Activated T-cell treated with anti-CD3 and anti-CD28 coated beads, Interleukin-2, amount 50 U/mL, for 48 hours (primary cell): ENCODE data around the gene PSMB10.

ENCODE experiments used
- DNase-seq, 2 experiments: peaks; one replicate each; pipeline ENCODE4 v3.0.0-alpha.2; 2020

The PSMB10 gene

DNA sequence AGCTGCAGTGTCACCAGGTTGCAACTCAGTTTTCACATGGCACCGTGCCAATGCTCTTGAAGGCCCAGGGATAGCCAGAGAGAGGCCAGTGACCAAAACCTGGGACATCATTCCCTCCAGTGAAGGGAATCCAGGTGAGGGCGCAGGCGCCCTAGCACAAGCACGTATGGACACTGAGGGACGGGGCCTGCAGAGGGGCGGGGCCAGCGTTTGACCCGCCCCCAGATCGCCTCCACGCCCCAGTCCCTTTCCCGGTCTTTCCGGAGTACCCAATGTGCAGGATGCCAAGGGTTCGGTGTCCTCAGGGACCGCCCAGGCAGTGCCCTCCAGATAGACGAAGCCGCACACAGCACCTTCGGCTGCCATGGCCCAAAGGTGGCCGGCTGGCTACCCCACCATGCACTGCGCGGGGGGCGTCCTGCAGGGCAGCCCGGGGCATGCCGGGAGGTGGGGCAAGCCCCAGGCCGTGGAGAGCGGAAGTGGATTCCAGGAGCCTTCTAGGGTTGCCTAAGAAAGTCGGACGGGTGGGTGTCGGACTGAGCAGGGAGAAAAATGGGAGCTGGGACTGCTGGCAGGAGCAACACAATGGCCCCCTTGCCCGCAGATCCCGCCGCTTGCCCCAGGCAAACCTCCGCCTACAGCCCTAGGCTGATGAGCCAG, 27.1 kb upstream of the PSMB10 start:
- no peak for DNase-seq

DNA sequence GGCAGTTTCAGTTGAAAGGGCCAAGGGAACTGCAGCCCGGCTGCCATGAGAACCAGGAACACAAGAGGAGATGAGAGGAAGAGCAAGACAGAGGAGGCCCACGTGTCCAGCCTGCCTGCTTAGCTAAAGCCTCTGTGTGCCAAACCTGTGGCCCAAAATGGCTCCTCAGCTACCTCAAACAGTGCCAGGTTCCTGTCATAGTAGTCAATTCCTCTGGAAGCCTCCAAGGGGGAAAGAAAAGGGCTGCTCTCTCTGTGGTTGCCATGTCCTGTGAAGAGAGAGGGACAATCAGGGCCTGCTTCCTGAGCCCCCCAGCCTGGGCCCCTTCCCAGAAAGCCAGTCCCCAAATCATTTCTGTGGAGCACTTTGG, 26.6 kb upstream of the PSMB10 start:
- no peak for DNase-seq

DNA sequence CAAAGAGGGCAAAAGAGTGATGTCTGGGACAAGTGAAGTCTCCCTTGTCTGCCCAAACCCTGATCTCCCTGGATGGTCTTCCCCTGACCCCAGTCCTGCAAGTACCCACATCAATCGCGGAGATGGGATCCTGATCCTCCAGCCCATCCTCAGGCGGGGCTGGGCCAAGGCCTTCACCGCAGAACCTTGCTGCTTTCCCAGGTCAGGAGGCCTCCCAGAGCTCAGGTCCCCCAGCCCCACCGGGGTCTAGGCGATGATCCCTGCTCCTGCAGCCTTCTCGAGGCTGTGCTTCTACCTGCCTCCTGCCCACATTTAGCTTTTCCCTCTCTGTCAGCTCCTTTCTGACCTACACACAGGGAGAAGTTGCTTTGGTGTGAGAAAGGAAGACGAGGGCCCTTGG, 25.5 kb upstream of the PSMB10 start:
- DNase-seq, result no peak

DNA sequence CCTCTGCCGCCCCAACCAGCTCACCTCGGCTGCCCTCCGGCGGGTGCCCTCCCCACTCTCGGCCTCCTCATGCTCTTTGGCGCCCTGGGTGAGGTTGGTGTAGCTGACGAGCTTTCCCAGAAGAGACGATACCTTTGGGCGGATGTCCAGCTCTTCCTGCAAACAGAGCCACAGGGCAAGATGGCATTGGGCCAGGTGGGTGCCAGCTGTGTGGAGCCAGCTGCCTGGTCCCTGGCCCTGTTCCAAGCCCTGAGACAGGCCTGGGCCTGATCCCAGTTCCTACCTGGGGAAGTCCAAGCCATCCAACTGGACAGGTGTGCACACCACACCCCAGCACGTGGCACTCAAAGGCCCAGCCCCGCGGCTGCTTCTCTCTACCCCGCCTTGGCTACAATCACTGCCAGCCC, 24.9 kb upstream of the PSMB10 start:
- no peak for DNase-seq

DNA sequence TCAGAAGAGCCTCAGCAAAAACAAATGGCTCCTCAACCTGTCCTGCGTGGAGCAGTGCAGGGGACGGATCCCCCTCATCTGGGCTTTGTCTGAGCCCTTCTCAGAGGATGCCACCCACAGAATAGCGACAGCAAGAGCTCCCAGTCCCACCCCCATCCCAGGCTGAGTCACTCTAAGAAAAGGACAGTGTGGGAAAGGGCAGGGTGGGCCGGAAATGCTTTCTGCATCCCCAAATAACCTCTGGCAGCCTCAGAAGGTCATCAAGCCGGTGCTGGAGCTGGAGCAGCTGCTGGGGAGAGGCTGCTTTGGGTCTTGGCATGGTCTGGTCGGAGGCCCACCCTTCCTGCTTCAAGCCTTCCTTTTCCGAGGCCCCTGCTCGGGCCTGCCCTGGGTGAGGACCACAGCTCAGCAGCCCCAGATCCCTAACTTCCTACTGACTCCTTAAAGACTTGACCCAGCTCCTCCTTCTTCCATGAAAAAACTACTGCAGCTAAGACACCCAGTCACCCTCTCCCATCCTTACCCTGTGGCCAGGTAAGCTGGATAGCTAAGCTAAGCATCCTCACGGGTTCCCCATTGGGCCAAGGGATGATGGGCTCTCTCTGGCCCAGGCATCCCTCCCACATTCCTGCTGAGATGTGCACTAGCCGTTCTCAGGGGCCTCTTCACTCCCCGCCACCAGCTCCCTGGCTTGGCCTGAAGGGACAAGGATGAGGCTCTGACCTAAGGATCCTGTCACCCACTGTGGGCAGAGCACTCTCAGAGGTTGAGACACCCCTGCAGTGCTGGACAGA, 23.1 kb upstream of the PSMB10 start:
- DNase-seq, result no peak

DNA sequence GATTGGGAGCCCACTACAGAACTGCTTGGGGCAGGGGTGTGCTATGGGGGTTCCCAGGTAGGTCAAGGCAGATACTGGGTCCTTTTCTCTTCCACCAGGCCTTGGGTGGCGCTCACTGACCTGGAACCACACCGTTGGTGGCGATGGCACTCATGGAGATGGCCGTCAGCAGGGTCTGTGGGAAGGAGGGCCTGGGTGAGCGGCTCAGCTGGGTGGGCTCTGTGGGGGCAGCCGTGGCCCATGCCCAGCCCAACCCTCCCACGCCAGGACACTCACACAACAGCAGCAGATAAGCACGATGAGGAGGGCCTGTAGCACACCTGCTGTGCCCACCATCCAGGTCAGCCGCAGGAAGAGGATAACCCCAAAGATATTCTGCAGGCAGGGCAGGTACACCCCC, 21.0 kb upstream of the PSMB10 start:
- DNase-seq, result no peak

DNA sequence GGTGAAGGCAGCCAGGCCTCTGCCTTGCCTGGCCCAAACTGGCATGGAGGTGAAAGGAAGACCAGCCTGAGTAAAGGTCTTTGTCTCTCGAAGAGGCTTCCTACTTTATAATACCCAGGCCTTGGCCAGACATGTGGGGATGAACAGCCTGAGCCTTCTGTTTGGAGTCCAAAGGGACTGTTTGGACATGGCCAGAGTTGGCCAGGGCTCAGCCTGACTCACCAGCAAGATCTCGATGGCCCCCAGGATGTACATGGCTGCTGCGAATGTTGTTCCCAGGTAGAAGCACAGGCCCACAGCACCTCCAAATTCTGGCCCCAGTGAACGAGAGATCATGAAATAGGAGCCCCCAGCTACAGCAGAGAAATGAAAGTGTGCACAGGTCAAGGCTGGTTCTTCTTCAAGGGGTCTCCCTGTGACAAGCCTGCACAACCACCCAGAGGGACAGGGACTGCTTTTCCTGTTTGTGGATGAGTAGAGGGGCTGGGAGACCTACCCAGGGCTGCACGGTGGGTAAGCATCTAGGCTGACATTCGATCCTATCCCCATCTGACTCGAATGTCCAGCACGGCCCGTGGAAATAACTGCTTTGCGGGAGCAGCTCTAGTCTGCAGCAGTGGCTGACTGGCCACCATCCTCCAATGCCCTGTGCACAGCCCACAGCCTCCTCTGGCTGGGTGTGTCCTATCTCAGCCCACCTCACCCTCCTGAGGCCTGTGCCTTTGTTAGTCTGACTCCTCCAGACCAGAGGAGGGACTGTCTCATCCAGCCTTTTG, 18.0 kb upstream of the PSMB10 start:
- DNase-seq, result no peak

DNA sequence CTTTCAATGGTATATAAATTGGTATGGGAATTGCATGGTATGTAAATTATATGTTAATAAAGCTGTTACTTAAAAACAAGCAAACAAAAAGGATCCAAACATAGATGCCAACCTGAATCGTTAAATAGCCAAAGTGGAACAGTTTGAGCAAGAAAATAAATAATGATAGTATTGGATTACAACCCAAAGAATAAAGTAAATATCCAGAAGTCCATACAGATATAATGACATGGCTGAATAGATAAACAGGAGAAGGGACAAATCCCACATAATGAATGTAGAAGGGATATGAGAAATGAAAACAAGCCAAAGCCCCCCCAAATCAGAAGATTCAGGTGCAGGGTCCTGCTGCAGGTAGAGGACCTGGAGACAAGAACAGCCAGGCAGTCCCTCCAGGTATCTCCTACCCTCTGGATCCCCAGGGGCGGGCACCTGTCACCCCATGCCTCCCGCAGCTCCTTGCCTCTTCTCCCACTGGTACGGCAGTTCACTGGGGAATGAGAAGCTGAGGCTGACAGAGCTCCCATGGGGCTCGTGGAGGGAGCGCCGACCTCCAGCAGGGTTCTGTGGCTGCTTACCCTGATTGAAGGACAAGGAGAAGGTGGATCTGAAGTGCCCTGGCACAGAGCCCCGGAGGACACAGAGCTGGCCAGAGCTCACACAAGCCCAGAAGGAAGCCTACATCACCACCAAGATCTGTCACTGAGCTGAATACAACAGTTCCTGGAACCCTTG, 17.2 kb upstream of the PSMB10 start:
- no peak for DNase-seq

DNA sequence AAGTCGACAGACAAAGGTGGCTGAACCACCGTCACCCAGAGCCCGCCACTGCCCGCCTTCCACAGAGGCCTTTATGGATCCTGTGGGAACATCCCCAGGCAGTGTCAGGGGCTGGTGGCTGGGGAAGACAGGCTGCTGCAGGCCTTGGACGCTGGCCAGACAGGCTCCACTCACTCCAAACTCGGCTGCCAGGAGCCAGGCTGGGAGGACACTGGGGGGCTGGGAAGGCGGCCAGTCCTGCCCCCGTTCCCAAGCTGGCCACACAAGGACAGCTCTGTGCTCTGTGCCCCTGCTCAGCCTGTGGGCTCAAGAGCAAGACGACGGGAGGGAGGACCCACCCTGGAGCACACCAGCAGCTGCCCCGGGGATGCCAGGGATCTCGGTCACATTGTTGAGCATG, 14.8 kb upstream of the PSMB10 start:
- no peak for DNase-seq

DNA sequence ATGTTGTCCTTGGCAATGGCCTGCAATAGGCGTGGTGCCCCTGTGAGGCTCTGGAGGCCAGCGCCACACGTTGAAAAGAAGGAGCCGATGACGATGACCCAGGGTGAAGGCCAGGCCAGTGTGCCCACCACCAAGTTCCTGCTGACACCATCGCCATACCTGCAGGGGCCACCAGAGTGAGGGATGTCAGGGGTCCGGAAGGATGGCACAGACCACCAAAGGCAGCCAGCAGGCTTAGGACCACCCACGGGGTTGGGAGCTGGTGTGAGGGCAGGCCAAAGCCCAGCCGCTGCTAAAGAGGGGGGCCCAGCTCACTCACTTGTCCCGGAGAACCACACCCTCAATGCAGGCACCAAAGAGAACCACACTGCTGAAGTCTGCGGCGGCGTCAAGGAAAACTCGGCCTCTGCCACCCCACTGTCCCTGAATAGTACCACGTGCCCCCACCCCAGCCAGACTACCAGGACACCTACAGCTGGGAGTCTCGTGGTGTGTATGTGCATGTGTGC, 13.7 kb upstream of the PSMB10 start:
- DNase-seq, result no peak

DNA sequence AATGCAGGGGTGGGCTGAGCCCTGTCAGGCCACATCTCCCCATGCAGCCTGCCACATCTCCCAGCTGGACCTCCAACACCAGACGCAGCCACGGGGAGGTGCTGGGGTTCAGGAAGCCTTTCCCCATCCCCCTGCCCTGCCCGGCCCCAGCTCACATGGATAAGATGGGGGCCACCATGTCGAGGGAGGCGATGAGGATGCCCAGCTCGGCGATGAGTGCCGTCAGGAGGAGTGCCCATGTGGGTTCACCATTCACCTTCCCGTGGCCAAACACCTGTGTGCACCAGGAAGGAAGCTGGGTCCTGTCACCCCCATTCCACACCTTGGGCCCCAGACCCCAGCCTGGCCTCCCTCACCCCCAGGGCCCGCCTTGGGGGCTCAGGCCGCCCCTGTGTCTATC, 13.0 kb upstream of the PSMB10 start:
- DNase-seq, result no peak

DNA sequence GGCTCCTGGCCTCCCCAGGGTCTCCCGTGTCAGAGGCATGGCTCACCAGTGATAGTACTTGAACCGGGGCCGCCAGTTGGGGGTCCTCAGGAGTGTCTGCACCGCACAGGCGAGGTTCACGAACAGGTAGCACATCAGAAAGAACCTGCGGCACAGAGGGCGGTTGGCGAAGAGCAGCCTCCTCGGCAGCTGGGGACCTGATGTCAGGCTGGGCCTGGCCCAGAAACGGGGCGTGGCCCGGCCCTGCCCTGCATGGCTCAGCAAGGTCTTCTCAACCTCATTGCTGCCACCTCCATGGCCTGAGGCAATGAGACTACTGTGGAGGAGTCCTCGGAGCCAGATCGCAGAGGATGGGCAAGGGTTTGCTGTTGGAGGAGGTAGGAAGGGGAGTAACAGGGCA, 11.4 kb upstream of the PSMB10 start:
- no peak for DNase-seq

DNA sequence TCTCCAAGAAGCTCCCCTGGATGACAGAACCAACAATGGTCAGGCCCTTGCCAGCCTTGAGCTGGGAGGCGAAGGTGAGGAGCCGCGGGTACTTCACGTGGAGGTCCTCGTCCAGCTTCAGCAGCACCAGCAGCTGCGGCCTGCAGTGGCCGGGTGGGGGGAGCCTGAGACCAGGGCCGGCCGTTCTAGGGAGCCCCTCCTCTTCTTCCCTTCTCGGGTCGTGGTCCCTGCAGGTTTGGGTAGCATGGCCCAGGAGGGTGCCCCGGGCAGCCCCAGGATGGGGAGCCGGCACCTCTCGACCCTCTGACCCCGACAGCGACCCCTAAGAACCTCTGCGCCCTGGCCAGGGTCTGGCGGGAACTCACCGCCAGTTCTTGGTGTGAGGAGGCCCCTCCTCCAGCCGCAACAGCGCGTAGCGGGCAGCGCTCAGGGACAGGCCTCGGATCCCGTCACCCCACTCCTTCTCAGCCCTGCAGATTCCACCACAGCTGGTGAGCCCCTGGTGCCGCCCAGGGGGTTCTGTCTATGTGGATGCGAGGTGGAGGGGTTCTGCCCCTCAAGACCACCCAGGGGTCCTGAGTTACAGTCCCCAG, 10.4 kb upstream of the PSMB10 start:
- DNase-seq, result no peak

DNA sequence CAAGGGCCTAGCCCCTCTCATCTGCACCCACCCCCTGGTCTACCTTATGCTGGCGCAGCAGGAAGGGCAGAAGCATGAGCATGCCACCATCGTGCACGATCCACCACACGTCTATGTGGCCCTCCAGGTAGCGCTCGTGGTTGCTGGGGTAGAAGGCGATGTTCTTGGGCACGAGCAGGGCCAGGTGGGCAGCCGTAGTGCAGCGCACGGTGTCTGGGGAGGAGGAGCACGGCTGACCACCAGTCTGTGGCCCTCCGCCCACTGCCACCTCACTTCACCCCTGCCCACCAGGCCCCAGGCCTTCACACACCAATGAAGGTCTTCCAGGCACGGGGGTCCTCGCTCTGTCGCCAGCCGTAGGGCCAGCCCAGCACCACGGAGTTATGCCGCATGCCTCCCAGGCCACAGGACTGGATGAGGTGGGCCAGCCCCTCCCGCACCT, 9.5 kb upstream of the PSMB10 start:
- DNase-seq, result no peak

DNA sequence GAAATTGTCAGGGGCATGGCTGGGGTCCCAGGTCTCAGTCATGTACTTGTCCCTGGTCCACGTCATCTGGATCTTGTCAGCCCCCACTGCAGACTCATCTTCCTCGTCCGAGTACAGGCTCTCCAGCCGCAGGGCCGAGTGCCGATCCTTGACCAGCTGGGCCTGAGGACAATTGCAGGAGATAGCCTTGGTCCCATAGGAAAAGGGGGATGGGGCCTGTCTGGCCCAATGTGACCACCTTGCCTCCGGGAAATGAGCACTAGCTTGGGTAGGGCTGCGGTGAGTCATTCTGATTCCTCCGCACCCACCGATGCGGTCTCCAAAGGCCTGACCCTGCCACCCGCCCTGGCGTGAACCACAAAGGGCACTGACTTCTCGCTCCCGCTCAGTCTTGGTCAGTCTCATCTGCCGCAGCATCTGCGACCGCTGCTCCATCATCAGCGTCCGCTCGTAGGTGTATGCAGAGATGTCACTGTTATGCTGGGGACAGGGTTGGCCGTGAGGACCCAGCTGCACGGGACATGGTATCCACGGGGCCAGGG, 8.8 kb upstream of the PSMB10 start:
- no peak for DNase-seq

DNA sequence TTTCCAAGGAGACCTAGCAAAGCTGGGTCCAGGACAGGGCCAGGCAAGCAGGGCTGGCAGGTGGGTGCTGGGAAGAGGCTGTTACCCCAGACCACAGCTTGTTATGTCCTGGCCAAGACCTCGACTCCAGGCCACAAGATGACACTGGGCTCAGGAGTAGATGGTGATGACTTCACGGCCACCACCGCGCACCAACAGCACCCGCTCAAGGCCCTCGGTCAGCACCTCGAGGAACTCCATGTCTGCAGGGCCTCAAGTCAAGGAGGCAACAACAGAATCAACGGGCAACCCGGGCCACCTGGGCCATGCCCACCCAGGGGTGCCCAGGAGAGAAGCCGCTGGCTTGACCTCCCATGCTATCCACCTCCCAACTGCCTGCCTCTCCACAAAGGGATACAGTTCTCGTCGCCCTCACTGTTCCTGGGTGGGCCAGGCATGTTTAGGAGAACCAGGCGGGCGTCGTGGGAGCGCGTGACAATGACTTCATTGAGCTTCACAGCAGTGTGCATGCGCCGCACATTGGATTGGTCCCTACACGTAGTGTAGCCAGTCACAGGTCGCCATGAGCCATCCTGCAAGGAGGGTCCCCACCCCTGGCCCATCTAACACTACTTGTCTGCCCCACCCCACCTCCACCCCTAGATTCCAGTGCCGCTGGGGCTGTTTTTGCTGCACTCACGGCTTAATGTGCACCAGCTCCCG, 8.2 kb upstream of the PSMB10 start:
- no peak for DNase-seq

DNA sequence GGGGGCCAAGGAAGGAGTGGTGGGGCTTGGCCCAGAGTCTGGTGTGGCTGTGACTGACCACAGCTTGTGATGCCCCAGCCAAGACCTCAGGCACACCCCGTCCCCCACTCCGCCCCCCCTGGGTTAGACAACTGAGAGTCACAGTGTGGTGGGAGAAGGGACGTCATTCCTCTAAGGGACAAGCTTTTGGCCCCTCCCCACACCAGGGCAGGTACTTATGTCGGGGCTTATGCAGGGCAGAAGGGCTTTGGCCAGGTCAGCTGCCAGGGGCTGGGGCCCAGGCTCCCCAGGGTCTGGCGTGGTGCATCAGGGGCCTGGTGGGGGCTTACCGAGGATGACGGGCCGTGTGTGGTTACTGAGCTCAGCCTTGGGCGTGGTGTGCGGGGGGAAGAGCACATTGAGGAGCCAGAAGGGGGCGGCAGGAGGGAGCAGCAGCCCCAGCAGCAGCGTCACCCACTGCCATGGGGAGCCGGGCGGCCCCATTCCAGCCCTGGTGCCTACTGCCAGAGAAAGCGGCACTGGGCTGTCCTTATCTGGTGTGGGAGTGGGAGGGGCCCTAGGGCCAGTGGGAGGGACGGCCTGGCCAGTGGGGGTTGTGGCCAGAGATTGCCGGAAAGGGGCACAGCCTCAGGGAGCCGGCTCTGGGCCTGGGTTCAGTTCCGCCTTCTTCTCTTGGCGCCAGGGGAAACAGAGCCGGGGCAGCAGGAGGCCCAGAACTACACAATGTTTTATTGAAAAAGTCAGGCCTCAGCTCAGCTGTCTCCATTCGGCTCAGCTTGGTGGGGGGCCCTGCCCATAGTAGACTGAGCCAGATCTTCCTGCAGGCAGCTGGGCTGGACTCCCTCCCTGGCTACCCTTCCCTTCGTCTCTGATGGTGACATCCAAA, 7.2 kb upstream of the PSMB10 start, which contains the start of gene LCAT:
LCAT (minus strand) TSS at position 502 of the 886 bp plus-strand sequence; CDS start at position 483, 19 bp downstream.
- DNase-seq, result no peak

DNA sequence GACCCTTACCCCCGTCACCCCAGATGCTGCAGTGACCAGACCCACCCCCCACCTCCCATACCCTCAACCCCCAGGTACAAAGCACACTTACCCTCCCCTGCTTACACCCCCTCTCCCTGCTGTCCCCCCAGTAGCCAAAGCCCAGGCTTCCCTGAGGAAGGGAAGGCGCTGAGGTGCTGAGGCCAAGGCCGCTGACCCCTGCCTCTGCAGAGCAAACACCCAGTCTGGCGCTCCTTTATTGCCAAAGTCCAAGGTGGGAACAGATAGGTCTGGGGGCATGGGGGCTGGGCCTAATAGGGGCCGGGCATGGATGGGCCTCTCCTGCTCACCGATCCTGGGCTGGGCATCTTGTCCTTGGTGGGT, 6.6 kb upstream of the PSMB10 start:
- no peak for DNase-seq

DNA sequence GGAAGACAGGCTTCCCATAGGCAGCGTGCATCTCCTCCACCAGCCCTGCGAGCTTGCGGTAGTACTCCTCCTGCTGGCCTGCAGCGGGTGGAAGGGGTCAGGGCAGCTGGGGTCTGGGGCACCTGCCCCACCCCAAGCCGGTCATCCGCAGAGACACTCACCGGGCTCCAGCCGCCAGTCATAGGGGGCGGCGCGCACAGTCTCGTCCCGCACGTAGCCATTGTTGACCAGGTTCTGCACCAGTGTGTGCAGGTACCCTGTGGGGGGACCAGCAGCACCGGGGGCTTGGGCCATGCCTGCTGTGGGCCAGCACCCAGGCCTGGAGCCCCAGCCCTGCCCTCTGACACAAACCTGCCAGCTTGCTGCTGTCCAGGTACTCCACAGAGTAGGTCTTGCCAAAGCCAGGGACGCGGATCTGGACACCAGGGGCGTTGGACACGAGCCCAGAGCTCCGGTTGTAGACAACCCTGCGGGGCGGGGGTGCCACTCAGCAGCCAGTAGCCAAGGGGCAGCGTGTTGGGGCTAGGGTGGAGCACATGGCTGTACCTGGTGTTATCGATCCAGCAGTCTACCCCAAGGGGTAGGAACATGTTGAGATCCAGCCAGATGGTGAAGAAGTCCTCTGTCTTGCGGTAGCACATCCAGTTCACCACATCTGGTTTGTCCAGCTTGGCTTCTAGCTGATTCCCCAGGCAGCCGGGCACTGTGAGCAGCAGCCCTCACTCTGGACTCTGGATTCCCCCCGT, 6.0 kb upstream of the PSMB10 start:
- no peak for DNase-seq

DNA sequence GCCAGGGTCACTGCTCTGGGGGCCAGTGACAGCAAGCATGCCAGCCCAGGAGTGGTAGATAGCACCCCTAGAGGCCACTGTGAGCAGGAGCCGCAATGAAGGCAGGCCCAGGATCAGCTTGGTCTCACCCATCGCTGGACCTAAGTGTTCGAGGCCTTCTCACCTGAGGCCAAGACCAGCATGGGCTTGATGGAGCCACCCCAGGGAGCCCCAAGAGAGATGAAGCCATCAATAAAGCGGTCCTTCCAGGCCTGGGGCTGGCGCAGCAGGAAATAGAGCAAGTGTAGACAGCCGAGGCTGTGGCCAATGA, 5.5 kb upstream of the PSMB10 start:
- peak; percentile 60 to 65 for DNase-seq
